Esophagus muscularis mucosa (tissue), 4 donors: ENCODE data around the gene ELMO2. TPM values are rescaled to one million over a fixed set of nuclear protein-coding genes. Genes with fewer than 3 reads are reported as not detected.

Experiments used
- DNase-seq: peaks from one replicate; pipeline ENCODE4 v3.0.0-alpha.2; 2017; ENCODE audit errors: extremely low spot score
- H3K27ac ChIP-seq, 4 donors: fragments of 200-600 bp; sonication (generic); replicated peaks in 1 of 4; 1 replicate in 3 of 4; 2 replicates in 1 of 4; pipeline ENCODE4 v1.5.1; 2016 to 2019; ENCODE audit warnings: mild to moderate bottlenecking in 1 of 4
- H3K27me3 ChIP-seq, 4 donors: fragments of 200-600 bp; sonication (generic); one replicate each; pipeline versions ENCODE4 v1.5.1 to v1.6.0; 2016 to 2019
- H3K36me3 ChIP-seq, 4 donors: fragments of 200-600 bp; sonication (generic); one replicate each; pipeline ENCODE4 v1.5.1; 2016 to 2019
- H3K4me1 ChIP-seq, 4 donors: fragments of 200-600 bp; sonication (generic); one replicate each; pipeline ENCODE4 v1.5.1; 2016 to 2019
- H3K4me3 ChIP-seq, 4 donors: fragments of 200-600 bp; sonication (generic); 1 replicate in 2 of 4; 2 replicates in 2 of 4; pipeline ENCODE4 v1.5.1; 2016 to 2019; ENCODE audit warnings: mild to moderate bottlenecking in 4 of 4, moderate library complexity in 1 of 4
- H3K9me3 ChIP-seq, 4 donors: fragments of 200-600 bp; sonication (generic); 1 replicate in 3 of 4; 2 replicates in 1 of 4; pipeline ENCODE4 v1.5.1; 2016 to 2019
- EP300 ChIP-seq: sonication (generic); formaldehyde crosslinking; IDR thresholded peaks from one replicate; pipeline ENCODE4 v1.6.1; 2017; ENCODE audit warnings: antibody characterized with exemption
- POLR2A ChIP-seq: fragments of 450-650 bp; IDR thresholded peaks from one replicate; pipeline ENCODE4 v1.6.1; 2017; ENCODE audit warnings: antibody characterized with exemption, moderate library complexity, mild to moderate bottlenecking, low read depth
- POLR2AphosphoS5 ChIP-seq, 2 donors: sonication (generic); formaldehyde crosslinking; IDR thresholded peaks; one replicate each; pipeline ENCODE4 v1.6.1; 2017; ENCODE audit warnings: antibody characterized with exemption in 2 of 2
- WGBS: methylation state at CpG from one replicate; pipeline ENCODE4 v1.1.5; 2018; 5-methylcytosine and 5-hydroxymethylcytosine counted together
- intact Hi-C: fragments of 100-400 bp; cut with DNase I; formaldehyde crosslinking; loops from one replicate; pipeline ENCODE4 v1.15.1; 2023
- total RNA-seq, 4 donors: library from RNA; depleted of rRNA; stranded (reverse); fragments of >200 nt; gene quantifications; one replicate each; pipeline versions ENCODE4 v1.1.0 to v1.2.1, GENCODE V29; 2016
- TF ChIP-seq, protein P1 (sequence below), 3 experiments: fragments of 200-600 bp in 2 of 3; fragments of 450-650 bp in 1 of 3; sonication (generic) in 2 of 3; IDR thresholded peaks; one replicate each; pipeline ENCODE4 v1.5.1; 2017 to 2019; ENCODE audit warnings: antibody characterized with exemption in 3 of 3, mild to moderate bottlenecking in 2 of 3, moderate library complexity in 1 of 3

ELMO2 gene
- total RNA-seq, 4 donors from 2014 or later: 35.3 to 61.4 (median 51.8) TPM

DNA sequence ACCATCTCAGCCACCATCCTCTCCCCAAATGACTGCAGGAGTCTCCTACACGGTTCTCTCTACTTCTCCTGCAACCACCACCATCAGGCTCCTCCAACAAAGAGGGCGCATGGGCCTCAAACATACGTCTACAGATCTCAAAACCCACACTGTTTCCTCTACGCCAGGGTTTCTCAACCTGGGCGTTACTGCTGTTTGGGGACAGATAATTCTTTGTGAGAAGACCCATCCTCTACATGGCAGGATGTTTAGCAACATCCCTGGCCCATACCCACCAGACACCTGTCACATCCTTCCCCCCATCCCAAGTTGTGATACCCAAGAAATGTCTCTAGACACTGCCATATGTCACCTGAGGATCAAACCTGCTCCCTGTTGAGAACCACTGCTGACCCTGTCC is 45.0 kb downstream of the ELMO2 start:
- peaks cover 0 to 4% (median 0%) of the 10 kb centered on the region in 4 donors for H3K27me3 ChIP-seq
- no peak for TF ChIP-seq POLR2A
- TF ChIP-seq, protein P1, sequence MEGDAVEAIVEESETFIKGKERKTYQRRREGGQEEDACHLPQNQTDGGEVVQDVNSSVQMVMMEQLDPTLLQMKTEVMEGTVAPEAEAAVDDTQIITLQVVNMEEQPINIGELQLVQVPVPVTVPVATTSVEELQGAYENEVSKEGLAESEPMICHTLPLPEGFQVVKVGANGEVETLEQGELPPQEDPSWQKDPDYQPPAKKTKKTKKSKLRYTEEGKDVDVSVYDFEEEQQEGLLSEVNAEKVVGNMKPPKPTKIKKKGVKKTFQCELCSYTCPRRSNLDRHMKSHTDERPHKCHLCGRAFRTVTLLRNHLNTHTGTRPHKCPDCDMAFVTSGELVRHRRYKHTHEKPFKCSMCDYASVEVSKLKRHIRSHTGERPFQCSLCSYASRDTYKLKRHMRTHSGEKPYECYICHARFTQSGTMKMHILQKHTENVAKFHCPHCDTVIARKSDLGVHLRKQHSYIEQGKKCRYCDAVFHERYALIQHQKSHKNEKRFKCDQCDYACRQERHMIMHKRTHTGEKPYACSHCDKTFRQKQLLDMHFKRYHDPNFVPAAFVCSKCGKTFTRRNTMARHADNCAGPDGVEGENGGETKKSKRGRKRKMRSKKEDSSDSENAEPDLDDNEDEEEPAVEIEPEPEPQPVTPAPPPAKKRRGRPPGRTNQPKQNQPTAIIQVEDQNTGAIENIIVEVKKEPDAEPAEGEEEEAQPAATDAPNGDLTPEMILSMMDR (IDR thresholded peaks at IDR 0.05): no peak
- TF ChIP-seq POLR2AphosphoS5 (IDR thresholded peaks at IDR 0.05): no peak
- TF ChIP-seq EP300: no peak
- intact Hi-C loops: no loop called here
- no peaks in the 10 kb centered on the region for H3K9me3 ChIP-seq
- peaks cover 7 to 27% (median 15%) of the 10 kb centered on the region in 4 donors for H3K36me3 ChIP-seq
- DNase-seq: no peak
- no peak overlapping the region for H3K27ac ChIP-seq
- WGBS: 78% methylated on average over 5 of the region's 5 CpGs
- no peak overlapping the region for H3K4me3 ChIP-seq
- peaks cover 62 to 85% (median 78%) of the 10 kb centered on the region in 4 donors for H3K4me1 ChIP-seq

DNA sequence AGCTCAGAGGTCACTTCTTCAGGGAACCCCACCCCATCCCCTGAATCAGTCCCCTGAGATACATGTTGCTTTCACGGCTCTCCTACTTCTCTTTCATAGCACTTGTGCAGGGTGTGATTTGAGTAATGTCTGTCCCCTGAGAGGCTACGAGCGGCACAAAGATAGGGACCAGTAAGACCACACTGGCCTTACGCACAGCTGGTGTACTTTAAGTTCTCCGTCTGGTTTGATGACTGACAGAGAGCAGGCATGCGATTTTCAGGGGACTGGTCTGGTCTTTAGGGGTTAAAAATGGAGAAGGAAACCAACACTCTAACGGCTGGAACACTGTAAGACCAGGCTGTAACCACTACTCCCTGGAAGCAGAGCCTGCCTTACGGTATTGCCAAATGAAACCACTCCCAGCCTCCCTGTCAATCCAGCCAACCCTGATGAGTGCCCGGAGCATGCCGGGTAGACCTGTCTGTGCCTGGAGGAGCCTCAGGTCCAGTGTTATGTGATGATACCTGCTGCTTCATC is 47.1 kb downstream of the ELMO2 start:
- Histone ChIP-seq H3K9me3 (no peaks in the 10 kb centered on the region), H3K4me3 (no peak overlapping the region), H3K4me1 (peaks cover 58 to 83% (median 75%) of the 10 kb centered on the region in 4 donors), H3K27ac (peak overlapping the region in 1 of 4 donors; percentile 14), H3K27me3 (peaks cover 0 to 4% (median 0%) of the 10 kb centered on the region in 4 donors), H3K36me3 (peaks cover 3 to 20% (median 10%) of the 10 kb centered on the region in 4 donors)
- DNase-seq: no peak
- 56% methylated on average over 10 of the region's 10 CpGs for WGBS
- no peak for TF ChIP-seq POLR2AphosphoS5 (IDR thresholded peaks at IDR 0.05)
- no peak for TF ChIP-seq POLR2A
- TF ChIP-seq, protein P1 (IDR thresholded peaks at IDR 0.05): no peak
- TF ChIP-seq EP300: no peak
- intact Hi-C loops: no loop called here

DNA sequence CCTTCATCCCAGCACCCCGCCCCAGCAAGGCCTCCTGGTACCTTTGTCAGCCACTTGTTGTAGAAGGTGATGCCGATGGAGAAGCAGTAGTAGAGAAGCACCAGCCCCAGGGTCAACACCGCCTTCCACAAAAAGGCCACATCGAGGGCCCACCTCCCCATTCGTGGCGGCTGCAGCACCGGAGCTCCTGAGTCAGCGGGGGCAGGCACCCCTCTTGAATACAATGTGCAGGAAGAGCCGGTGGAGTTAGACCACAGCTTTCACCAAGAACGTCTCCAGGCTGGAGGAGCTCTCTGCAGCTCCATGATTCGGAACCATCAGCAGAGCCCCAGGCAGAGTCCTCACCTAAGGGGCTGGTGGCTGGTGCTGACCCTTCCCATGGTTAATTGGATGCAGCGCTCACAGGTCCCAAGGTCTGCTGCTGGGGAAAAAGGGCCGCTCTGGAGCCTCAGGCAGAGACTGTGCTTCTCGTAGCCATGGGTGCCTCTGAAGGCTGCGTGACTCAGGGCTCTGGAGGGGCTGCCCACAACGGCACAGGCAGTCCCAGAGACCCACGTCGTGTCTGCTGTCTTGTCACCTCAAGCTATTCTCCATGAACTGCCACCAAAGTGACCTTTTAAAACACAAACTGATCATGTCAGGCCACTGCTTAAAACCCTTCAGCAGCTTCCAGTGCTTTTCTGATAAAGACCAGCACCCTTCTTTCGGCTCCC is 47.9 kb downstream of the ELMO2 start:
- no peak for TF ChIP-seq POLR2A
- TF ChIP-seq, protein P1 (IDR thresholded peaks at IDR 0.05): no peak
- no peak for TF ChIP-seq POLR2AphosphoS5 (IDR thresholded peaks at IDR 0.05)
- Histone ChIP-seq H3K4me1 (peaks cover 55 to 80% (median 72%) of the 10 kb centered on the region in 4 donors), H3K36me3 (peaks cover 3 to 20% (median 10%) of the 10 kb centered on the region in 4 donors), H3K27ac (no peak overlapping the region), H3K27me3 (no peaks in the 10 kb centered on the region), H3K4me3 (no peak overlapping the region), H3K9me3 (no peaks in the 10 kb centered on the region)
- DNase-seq: no peak
- WGBS: 86% methylated on average over 13 of the region's 19 CpGs
- intact Hi-C loops: no loop called here

DNA sequence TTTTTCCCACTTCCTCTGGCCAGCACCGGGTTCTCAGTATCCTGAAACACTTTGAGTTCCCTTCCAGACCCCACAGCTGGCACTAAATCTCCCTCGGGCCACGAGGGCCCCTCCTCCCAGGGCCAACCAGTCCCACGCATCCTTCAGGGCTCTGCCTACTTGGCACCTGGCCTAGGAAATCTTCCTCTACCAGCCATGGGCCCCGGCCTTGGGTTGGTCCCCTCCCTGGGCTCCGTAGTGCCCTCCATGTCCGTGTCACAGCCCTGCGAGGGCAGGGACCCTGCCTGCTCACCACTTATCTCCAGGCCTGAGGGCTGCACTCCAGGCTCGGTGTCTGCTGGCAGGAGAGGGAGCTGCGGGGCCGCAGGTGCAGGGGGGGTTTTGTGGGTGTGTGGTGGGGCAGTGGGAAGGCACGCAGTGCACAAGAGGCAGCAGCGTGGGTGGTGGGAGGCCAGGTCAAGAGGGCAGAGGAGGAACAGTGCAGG is 49.3 kb downstream of the ELMO2 start:
- H3K9me3 ChIP-seq: no peaks in the 10 kb centered on the region
- intact Hi-C loops: no loop called here
- no peak for DNase-seq
- H3K4me3 ChIP-seq: no peak overlapping the region
- peak overlapping the region; percentile 54 to 67 (median 60) for H3K27ac ChIP-seq
- no peaks in the 10 kb centered on the region for H3K27me3 ChIP-seq
- 20% methylated on average over 13 of the region's 13 CpGs for WGBS
- H3K36me3 ChIP-seq: peaks cover 3 to 26% (median 12%) of the 10 kb centered on the region in 4 donors
- TF ChIP-seq POLR2A (no peak), POLR2AphosphoS5 (IDR thresholded peaks at IDR 0.05) (peak in 1 of 2 donors; percentile 1)
- H3K4me1 ChIP-seq: peaks cover 40 to 66% (median 58%) of the 10 kb centered on the region in 4 donors

DNA sequence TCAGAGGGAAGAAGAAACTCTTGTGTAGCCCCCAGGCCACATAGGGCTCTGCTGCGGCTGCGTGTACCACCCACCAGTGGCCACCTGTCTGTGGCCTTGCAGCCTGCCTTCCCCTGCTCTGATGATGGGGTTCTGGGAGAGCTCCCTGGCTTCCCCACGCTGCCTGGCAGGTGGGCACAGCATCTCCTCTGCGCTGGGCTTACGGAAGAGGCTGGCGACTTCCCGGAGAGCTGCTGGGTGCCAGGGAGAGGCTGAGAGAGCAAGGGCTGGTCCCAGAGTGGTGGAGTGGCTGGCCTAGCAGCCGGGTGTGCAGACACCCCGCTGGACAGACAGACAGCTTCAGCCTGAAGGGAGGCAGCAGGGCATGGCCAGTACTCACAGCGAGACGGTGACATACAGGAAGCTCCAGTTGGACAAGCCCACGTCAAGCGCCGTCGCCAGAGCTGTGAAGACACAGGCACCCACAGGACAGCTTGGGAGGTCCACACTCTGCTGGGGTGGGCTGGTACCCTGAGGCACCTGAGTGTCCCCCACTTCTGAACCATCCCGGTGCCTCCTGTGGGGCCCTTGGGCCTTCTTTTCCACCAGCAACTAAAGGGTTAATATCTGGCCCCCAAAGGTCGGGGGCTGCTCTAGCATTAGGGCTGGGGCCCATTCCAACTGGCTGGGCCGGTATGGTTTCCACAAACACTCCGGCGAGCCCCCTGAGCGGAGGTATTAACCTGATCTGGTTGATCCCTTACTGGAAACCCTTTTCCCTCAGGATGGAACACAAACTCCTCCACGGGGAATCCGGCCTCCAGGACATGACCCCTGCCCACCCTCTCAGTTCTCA is 50.0 kb downstream of the ELMO2 start:
- no peak for DNase-seq
- Histone ChIP-seq H3K27me3 (no peaks in the 10 kb centered on the region), H3K9me3 (no peaks in the 10 kb centered on the region), H3K27ac (peak overlapping the region; percentile 54 to 67 (median 60)), H3K36me3 (peaks cover 3 to 33% (median 17%) of the 10 kb centered on the region in 4 donors), H3K4me1 (peaks cover 37 to 59% (median 51%) of the 10 kb centered on the region in 4 donors), H3K4me3 (no peak overlapping the region)
- intact Hi-C loops: no loop called here
- 79% methylated on average over 15 of the region's 23 CpGs for WGBS
- TF ChIP-seq EP300 (no peak), POLR2AphosphoS5 (IDR thresholded peaks at IDR 0.05) (peak in 1 of 2 donors; percentile 8)
